Parathyroid adenoma (tissue), 2 donors: ENCODE results near the gene HSPA4L.

Experiments used
- H2AFZ ChIP-seq: fragments of 300-600 bp; sonication (generic); one replicate; pipeline ENCODE4 v1.7.0; 2017; ENCODE audit warnings: antibody characterized with exemption, mild to moderate bottlenecking
- H3K27ac ChIP-seq: fragments of 300-600 bp; sonication (generic); one replicate; pipeline ENCODE4 v1.7.0; 2017
- H3K27me3 ChIP-seq: fragments of 300-600 bp; sonication (generic); one replicate; pipeline ENCODE4 v1.7.0; 2017; ENCODE audit warnings: low read length; ENCODE audit not compliant: control insufficient read depth, insufficient read depth
- H3K36me3 ChIP-seq: fragments of 300-600 bp; sonication (generic); one replicate; pipeline ENCODE4 v1.7.0; 2017; ENCODE audit warnings: low read length; ENCODE audit not compliant: control insufficient read depth, insufficient read depth
- H3K4me1 ChIP-seq: fragments of 300-600 bp; sonication (generic); one replicate; pipeline ENCODE4 v1.7.0; 2017; ENCODE audit warnings: control low read depth
- H3K4me2 ChIP-seq: fragments of 300-600 bp; sonication (generic); one replicate; pipeline ENCODE4 v1.7.0; 2017; ENCODE audit warnings: low read length
- H3K4me3 ChIP-seq: fragments of 300-600 bp; sonication (generic); one replicate; pipeline ENCODE4 v1.7.0; 2017; ENCODE audit warnings: low read depth, low read length
- H3K79me2 ChIP-seq: fragments of 300-600 bp; sonication (generic); one replicate; pipeline ENCODE4 v1.7.0; 2017; ENCODE audit warnings: control low read depth
- H3K9ac ChIP-seq: fragments of 300-600 bp; sonication (generic); one replicate; pipeline ENCODE4 v1.7.0; 2017; ENCODE audit warnings: mild to moderate bottlenecking
- H3K9me3 ChIP-seq: fragments of 300-600 bp; sonication (generic); one replicate; pipeline ENCODE4 v1.7.0; 2017; ENCODE audit warnings: low read length; ENCODE audit not compliant: control insufficient read depth
- TF ChIP-seq, protein P1 (sequence below): fragments of 300-600 bp; sonication (generic); IDR thresholded peaks from one replicate; pipeline ENCODE4 v1.7.0; 2017; ENCODE audit warnings: antibody characterized with exemption, mild to moderate bottlenecking
- donor health status: primary hyperparathyroidism.

HSPA4L gene

DNA sequence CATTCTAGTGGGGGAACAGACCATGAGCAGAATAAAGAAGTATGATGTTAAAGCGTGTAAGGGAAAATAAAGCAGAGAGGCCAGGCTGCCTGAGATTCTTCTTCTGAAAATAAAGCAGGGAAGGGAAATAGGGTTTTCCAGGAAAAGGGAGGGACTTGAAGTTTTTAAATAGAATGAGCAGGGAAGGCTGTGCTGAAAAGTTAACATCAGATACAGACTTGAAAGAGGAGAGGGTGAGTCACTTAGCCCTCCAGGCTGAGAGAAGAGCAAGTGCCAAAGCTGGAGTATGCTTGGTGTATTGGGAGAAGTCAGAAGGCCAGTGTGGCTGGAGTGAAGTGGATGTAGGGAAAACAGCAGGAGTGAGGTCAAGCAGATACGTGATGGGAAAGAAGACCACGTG, 88.6 kb downstream of the HSPA4L start:
- Histone ChIP-seq H3K36me3 (no peaks in the 10 kb centered on the region), H3K9me3 (no peaks in the 10 kb centered on the region), H3K27me3 (no peaks in the 10 kb centered on the region), H3K9ac (no peak overlapping the region), H3K27ac (no peak overlapping the region), H3K79me2 (no peaks in the 10 kb centered on the region), H3K4me3 (no peak overlapping the region), H2AFZ (no peak overlapping the region), H3K4me1 (no peaks in the 10 kb centered on the region), H3K4me2 (no peak overlapping the region)
- TF ChIP-seq, protein P1, sequence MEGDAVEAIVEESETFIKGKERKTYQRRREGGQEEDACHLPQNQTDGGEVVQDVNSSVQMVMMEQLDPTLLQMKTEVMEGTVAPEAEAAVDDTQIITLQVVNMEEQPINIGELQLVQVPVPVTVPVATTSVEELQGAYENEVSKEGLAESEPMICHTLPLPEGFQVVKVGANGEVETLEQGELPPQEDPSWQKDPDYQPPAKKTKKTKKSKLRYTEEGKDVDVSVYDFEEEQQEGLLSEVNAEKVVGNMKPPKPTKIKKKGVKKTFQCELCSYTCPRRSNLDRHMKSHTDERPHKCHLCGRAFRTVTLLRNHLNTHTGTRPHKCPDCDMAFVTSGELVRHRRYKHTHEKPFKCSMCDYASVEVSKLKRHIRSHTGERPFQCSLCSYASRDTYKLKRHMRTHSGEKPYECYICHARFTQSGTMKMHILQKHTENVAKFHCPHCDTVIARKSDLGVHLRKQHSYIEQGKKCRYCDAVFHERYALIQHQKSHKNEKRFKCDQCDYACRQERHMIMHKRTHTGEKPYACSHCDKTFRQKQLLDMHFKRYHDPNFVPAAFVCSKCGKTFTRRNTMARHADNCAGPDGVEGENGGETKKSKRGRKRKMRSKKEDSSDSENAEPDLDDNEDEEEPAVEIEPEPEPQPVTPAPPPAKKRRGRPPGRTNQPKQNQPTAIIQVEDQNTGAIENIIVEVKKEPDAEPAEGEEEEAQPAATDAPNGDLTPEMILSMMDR, result no peak

DNA sequence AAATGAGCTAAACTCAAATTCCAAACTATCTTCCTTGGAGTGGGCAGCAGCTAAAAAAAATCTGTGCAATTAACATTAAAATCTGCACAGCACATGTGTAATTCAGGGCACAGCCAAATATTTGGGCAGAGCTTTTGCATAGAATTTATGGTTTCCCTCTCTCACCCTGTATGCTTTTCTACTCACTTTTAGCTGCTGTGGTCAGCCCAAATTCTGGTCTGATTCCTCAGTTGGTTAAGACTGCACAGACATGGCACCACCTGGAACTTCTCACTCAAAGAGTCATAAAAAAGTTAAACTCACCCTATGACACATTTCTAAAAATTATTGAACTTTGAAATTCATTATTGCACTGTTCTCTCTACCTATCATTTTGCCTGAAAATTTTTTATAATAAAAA, 93.7 kb downstream of the HSPA4L start:
- Histone ChIP-seq H3K79me2 (no peaks in the 10 kb centered on the region), H3K27me3 (no peaks in the 10 kb centered on the region), H3K9ac (no peak overlapping the region), H3K4me3 (no peak overlapping the region), H3K9me3 (no peaks in the 10 kb centered on the region), H3K4me1 (no peaks in the 10 kb centered on the region), H2AFZ (no peak overlapping the region), H3K4me2 (no peak overlapping the region), H3K36me3 (no peaks in the 10 kb centered on the region), H3K27ac (no peak overlapping the region)
- TF ChIP-seq, protein P1, result no peak

DNA sequence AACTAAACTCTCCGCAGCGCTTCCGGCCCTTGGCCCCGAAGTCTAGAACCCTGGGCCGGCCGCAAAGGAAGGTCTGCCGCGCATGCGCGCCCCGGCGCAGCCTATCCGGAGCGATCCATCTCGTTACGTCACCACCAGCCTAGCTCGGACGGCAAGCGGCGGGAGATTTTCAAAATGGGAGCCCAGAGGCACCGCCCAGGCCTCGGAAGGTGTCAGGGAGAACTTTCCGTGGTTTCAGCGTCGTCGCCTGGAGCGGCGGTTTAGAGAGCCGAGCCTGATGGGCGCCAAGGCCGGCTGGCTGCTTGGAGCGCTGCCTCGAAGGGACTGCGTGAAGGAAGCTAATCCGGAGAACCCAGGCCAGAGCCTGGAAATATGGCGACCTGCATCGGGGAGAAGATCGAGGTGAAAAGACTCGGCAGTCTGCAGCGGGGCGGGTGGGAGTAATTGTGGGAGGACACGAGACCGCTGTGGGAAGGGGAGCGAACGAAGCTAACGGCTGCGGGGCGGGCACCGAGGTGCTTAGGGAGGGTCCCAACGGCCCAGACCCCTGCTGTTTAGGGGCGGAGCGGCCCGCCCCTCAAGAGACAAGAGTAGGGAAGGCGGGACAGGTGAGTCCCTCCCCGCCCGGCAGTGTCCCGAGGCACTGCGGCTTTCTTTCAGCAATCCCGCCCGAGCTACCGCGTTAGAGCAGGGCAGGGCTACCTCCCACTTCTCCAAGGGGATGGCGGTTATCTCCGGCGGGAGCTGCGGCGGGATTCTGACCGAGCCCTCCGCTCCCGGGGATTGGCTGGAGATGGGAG, 98.8 kb downstream of the HSPA4L start, which contains the start of gene PLK4:
Gene PLK4 (plus strand): TSS at position 131 of the 800 bp plus-strand sequence. CDS start 242 bp downstream, at position 373.
- H3K9me3 ChIP-seq, result no peaks in the 10 kb centered on the region
- peak within 1 kb of the TSS; percentile 83 for H3K4me3 ChIP-seq
- H3K36me3 ChIP-seq, result no peaks in the 10 kb centered on the region
- no peaks in the 10 kb centered on the region for H3K4me1 ChIP-seq
- H3K4me2 ChIP-seq, result peak within 1 kb of the TSS; percentile 82
- peak within 1 kb of the TSS; percentile 29 for H3K9ac ChIP-seq
- H2AFZ ChIP-seq, result peak within 1 kb of the TSS; percentile 93
- H3K27ac ChIP-seq, result peak within 1 kb of the TSS; percentile 58
- TF ChIP-seq, protein P1, result no peak
- no peaks in the 10 kb centered on the region for H3K79me2 ChIP-seq
- H3K27me3 ChIP-seq, result no peaks in the 10 kb centered on the region

DNA sequence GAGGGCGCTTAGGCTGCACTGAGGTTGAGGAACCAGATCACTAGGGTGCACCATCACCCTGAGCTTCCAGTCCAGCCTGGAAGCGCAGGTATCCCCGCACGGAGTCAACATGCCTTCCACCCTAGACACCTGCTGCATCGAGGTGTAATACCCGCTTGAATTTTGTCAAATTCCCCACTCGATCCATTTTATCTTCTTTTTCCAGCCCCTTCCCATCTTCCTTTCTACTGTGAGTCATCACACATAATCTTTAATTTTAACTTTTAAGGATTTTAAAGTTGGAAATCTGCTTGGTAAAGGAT, 99.4 kb downstream of the HSPA4L start:
- H3K27ac ChIP-seq, result no peak overlapping the region
- peak overlapping the region; percentile 83 for H3K4me3 ChIP-seq
- peak overlapping the region; percentile 93 for H2AFZ ChIP-seq
- H3K9ac ChIP-seq, result no peak overlapping the region
- TF ChIP-seq, protein P1, result no peak
- peak overlapping the region; percentile 82 for H3K4me2 ChIP-seq
- H3K27me3 ChIP-seq, result no peaks in the 10 kb centered on the region
- no peaks in the 10 kb centered on the region for H3K9me3 ChIP-seq
- no peaks in the 10 kb centered on the region for H3K79me2 ChIP-seq
- no peaks in the 10 kb centered on the region for H3K36me3 ChIP-seq
- no peaks in the 10 kb centered on the region for H3K4me1 ChIP-seq

DNA sequence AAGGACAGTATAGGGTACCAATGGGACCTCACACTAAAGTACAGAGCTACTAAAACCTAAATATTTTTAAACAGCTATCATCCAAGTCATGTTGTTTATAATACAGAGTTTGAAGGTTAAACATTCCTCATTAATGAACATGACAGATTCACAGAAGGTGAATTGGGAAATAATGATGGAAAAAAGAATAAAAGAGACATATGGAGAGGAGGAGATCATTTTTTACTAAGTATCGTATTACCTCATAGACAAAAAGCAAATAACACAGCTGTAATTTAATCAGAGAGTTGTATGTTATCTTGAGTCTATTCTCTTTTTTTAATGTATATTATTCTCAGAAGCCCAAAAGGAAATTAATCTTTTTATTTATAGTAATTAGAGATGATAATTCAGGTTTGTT, 106.4 kb downstream of the HSPA4L start:
- Histone ChIP-seq H3K79me2 (no peaks in the 10 kb centered on the region), H3K9me3 (no peaks in the 10 kb centered on the region), H3K27ac (no peak overlapping the region), H3K9ac (no peak overlapping the region), H3K36me3 (no peaks in the 10 kb centered on the region), H3K4me1 (no peaks in the 10 kb centered on the region), H3K27me3 (no peaks in the 10 kb centered on the region), H3K4me2 (no peak overlapping the region), H2AFZ (no peak overlapping the region), H3K4me3 (no peak overlapping the region)
- TF ChIP-seq, protein P1, result no peak
